H9 (cell line): ENCODE results near the gene MAP2. TPM values are rescaled to one million over a fixed set of nuclear protein-coding genes. Genes with fewer than 3 reads are reported as not detected.

Experiments used
- DNase-seq: peaks from one replicate; pipeline ENCODE4 v3.0.0-alpha.2; 2017
- H2AFZ ChIP-seq: one replicate; pipeline ENCODE4 v1.6.1; 2013; ENCODE audit warnings: mild to moderate bottlenecking, low read length, control low read depth, moderate library complexity
- H2AK5ac ChIP-seq: 2 replicates; pipeline ENCODE4 v1.6.1; 2013; ENCODE audit warnings: low read length, control low read depth, mixed read lengths; ENCODE audit not compliant: insufficient read length
- H2BK120ac ChIP-seq: one replicate; pipeline ENCODE4 v1.6.1; 2013; ENCODE audit warnings: low read depth, mild to moderate bottlenecking, low read length, control low read depth, inconsistent platforms; ENCODE audit not compliant: poor library complexity, severe bottlenecking
- H2BK12ac ChIP-seq: 2 replicates; pipeline ENCODE4 v1.6.1; 2013; ENCODE audit warnings: low read length, control low read depth, mixed read lengths, low read depth; ENCODE audit not compliant: insufficient read length
- H2BK15ac ChIP-seq: 2 replicates; pipeline ENCODE4 v1.6.1; 2013; ENCODE audit warnings: low read depth, low read length, control low read depth
- H2BK20ac ChIP-seq: one replicate; pipeline ENCODE4 v1.6.1; 2013; ENCODE audit warnings: low read depth, mild to moderate bottlenecking, low read length, control low read depth, inconsistent platforms; ENCODE audit not compliant: poor library complexity, severe bottlenecking
- H2BK5ac ChIP-seq: 2 replicates; pipeline ENCODE4 v1.6.1; 2013; ENCODE audit warnings: low read length, control low read depth, mixed read lengths; ENCODE audit not compliant: insufficient read length
- H3K14ac ChIP-seq: 2 replicates; pipeline ENCODE4 v1.6.1; 2013; ENCODE audit warnings: low read length, control low read depth; ENCODE audit not compliant: insufficient read depth
- H3K18ac ChIP-seq: 2 replicates; pipeline ENCODE4 v1.6.1; 2013; ENCODE audit warnings: low read depth, mild to moderate bottlenecking, mixed read lengths, low read length, control low read depth; ENCODE audit not compliant: insufficient read length
- H3K23ac ChIP-seq: 2 replicates; pipeline ENCODE4 v1.6.1; 2013; ENCODE audit warnings: low read length, control low read depth, mixed read lengths, low read depth; ENCODE audit not compliant: insufficient read length
- H3K23me2 ChIP-seq: 2 replicates; pipeline ENCODE4 v1.6.1; 2013; ENCODE audit warnings: low read depth, mild to moderate bottlenecking, mixed read lengths, low read length, control low read depth; ENCODE audit not compliant: insufficient read length, poor library complexity, severe bottlenecking
- H3K27ac ChIP-seq: 2 replicates; pipeline ENCODE4 v1.5.1; 2013; ENCODE audit warnings: low read length, control low read depth, mixed read lengths, low read depth; ENCODE audit not compliant: insufficient read length
- H3K27me3 ChIP-seq: 2 replicates; pipeline ENCODE4 v1.6.1; 2013; ENCODE audit warnings: low read length, control low read depth, inconsistent platforms; ENCODE audit not compliant: insufficient read depth
- H3K4ac ChIP-seq: 2 replicates; pipeline ENCODE4 v1.6.1; 2013; ENCODE audit warnings: low read depth, mild to moderate bottlenecking, control low read depth, inconsistent platforms, low read length, moderate library complexity
- H3K4me1 ChIP-seq: 2 replicates; pipeline ENCODE4 v1.6.1; 2013; ENCODE audit warnings: low read length, control low read depth, inconsistent platforms; ENCODE audit not compliant: insufficient read depth
- H3K4me2 ChIP-seq: 2 replicates; pipeline ENCODE4 v1.6.1; 2013; ENCODE audit warnings: low read length, control low read depth, mixed read lengths; ENCODE audit not compliant: insufficient read length, insufficient read depth
- H3K56ac ChIP-seq: 2 replicates; pipeline ENCODE4 v1.6.1; 2013; ENCODE audit warnings: low read depth, mild to moderate bottlenecking, mixed read lengths, low read length, control low read depth; ENCODE audit not compliant: insufficient read length
- H3K79me1 ChIP-seq: 2 replicates; pipeline ENCODE4 v1.6.1; 2013; ENCODE audit warnings: low read depth, mild to moderate bottlenecking, moderate library complexity, low read length, control low read depth, inconsistent platforms; ENCODE audit not compliant: insufficient read depth, poor library complexity, severe bottlenecking
- H3K79me2 ChIP-seq: 2 replicates; pipeline ENCODE4 v1.6.1; 2013; ENCODE audit warnings: low read length, control low read depth, inconsistent platforms; ENCODE audit not compliant: insufficient read depth
- H3K9ac ChIP-seq: 2 replicates; pipeline ENCODE4 v1.6.1; 2013; ENCODE audit warnings: low read length, control low read depth, mixed read lengths; ENCODE audit not compliant: insufficient read length; ENCODE audit errors: extremely low read depth
- H3K9me3 ChIP-seq: one replicate; pipeline ENCODE4 v1.6.1; 2013; ENCODE audit warnings: low read depth, low read length, inconsistent platforms; ENCODE audit not compliant: control insufficient read depth
- H3T11ph ChIP-seq: one replicate; pipeline ENCODE4 v1.6.1; 2013; ENCODE audit warnings: mild to moderate bottlenecking, low read length, control low read depth, inconsistent platforms
- H4K20me1 ChIP-seq: one replicate; pipeline ENCODE4 v1.6.1; 2013; ENCODE audit not compliant: control insufficient read depth, insufficient read length, insufficient read depth
- H4K5ac ChIP-seq: 2 replicates; pipeline ENCODE4 v1.6.1; 2013; ENCODE audit warnings: low read depth, mild to moderate bottlenecking, mixed read lengths, low read length, control low read depth; ENCODE audit not compliant: insufficient read length
- H4K8ac ChIP-seq: replicated peaks from 2 replicates; pipeline ENCODE4 v1.6.1; 2013; ENCODE audit warnings: low read length, control low read depth, mixed read lengths, low read depth; ENCODE audit not compliant: insufficient read length
- H4K91ac ChIP-seq: 2 replicates; pipeline ENCODE4 v1.6.1; 2013; ENCODE audit warnings: low read depth, mild to moderate bottlenecking, moderate library complexity, mixed read lengths, low read length, control low read depth; ENCODE audit not compliant: insufficient read length
- H3K27ac Mint-ChIP-seq, 3 experiments: 2 replicates in 2 of 3; 3 replicates in 1 of 3; pipeline ENCODE4 v1.8.0; 2020 to 2021; ENCODE audit warnings: mixed read lengths in 3 of 3, mild to moderate bottlenecking in 1 of 3, moderate library complexity in 1 of 3
- H3K27me3 Mint-ChIP-seq: 2 replicates; pipeline ENCODE4 v1.8.0; 2021; ENCODE audit warnings: low read depth, mild to moderate bottlenecking, moderate library complexity, mixed read lengths
- H3K36me3 Mint-ChIP-seq, 3 experiments: 2 replicates in 2 of 3; 3 replicates in 1 of 3; pipeline ENCODE4 v1.8.0; 2020 to 2021; ENCODE audit warnings: low read depth in 3 of 3, mixed read lengths in 3 of 3; ENCODE audit not compliant: insufficient read depth in 1 of 3
- H3K4me1 Mint-ChIP-seq, 2 experiments: 2 replicates each; pipeline ENCODE4 v1.8.0; 2020; ENCODE audit warnings: mixed read lengths in 2 of 2
- H3K4me3 Mint-ChIP-seq, 2 experiments: 2 replicates in 1 of 2; 3 replicates in 1 of 2; pipeline ENCODE4 v1.8.0; 2020 to 2021; ENCODE audit warnings: mild to moderate bottlenecking in 2 of 2, mixed read lengths in 2 of 2, moderate library complexity in 1 of 2
- H3K9me3 Mint-ChIP-seq, 2 experiments: 2 replicates in 1 of 2; 3 replicates in 1 of 2; pipeline ENCODE4 v1.8.0; 2020; ENCODE audit warnings: mild to moderate bottlenecking in 2 of 2, mixed read lengths in 2 of 2, moderate library complexity in 1 of 2
- CTCF ChIP-seq: fragments of 200-600 bp; sonication (generic); conservative IDR thresholded peaks from 3 replicates; pipeline ENCODE4 v1.8.0; 2021; ENCODE audit warnings: antibody characterized with exemption, mild to moderate bottlenecking
- WGBS: extraction: QIAGEN DNeasy Blood & Tissue Kit; methylation state at CpG from one replicate; pipeline ENCODE4 v1.1.7; 2013; ENCODE audit warnings: missing lambda C conversion rate, low lambda C conversion rate, mixed read lengths; ENCODE audit not compliant: insufficient read length; ENCODE audit errors: extremely low coverage; 5-methylcytosine and 5-hydroxymethylcytosine counted together
- long read RNA-seq: library from polyadenylated mRNA; unstranded; transcript quantifications from one replicate; pipeline ENCODE4 v2.0.0, GENCODE V29; 2020
- total RNA-seq: library from RNA; stranded (reverse); gene quantifications from 2 replicates; pipeline ENCODE4 v1.2.1, GENCODE V29; 2021

MAP2 gene
- total RNA-seq: 0.87 and 1.3 TPM in 2 replicates
- long read RNA-seq, partial matches to known transcripts: 0 of 3 reads
- long read RNA-seq, other reads (novel, unspliced or antisense): 3 of 3 reads

DNA sequence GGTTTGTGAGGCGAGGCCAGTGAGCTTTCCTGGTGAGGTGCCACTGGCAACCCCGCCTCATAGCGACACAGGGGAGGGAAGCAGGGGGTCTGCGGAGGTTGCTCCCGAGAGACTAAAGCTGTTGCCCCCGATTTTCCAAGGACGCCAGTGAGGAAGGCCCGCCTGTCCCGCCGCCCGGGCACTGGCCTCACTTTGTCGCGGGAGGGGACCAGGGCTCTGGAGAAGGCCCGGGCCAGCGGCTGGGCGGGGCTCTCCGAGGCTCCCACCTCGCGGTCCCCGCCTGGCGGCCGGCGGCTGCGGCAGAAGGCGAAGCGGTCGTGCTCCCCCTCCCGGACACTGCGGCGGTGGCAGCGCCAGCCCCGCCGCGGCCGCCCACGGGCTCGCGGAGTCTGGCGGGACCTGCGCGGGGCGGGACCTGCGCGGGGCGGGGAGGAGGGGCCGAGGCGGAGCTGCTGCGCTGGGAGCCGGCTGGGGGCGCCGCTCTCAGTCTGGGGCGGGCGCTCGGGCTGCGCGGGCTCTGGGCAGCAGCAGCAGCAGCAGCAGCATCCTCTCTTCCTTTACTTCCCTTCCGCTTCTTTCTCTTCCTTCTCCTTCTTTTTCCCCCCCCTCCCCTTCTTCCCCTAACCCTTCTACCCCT, at the start of gene MAP2:
Gene MAP2 (plus strand): TSS at position 486 of the 637 bp plus-strand sequence. CDS start 229,124 bp downstream, outside the sequence.
- Histone ChIP-seq H2BK5ac (no peak within 1 kb of the TSS), H2BK120ac (no peak within 1 kb of the TSS), H2BK12ac (no peak within 1 kb of the TSS), H3K56ac (no peak within 1 kb of the TSS), H4K5ac (no peak within 1 kb of the TSS), H2AFZ (no peak within 1 kb of the TSS), H3K23me2 (peaks cover 14% of the 10 kb centered on the region), H4K8ac (no peak within 1 kb of the TSS), H3K9me3 (no peaks in the 10 kb centered on the region), H2BK20ac (no peak within 1 kb of the TSS), H2BK15ac (no peak within 1 kb of the TSS), H2AK5ac (no peak within 1 kb of the TSS), H4K20me1 (no peaks in the 10 kb centered on the region), H4K91ac (no peak within 1 kb of the TSS), H3K18ac (peak within 1 kb of the TSS; percentile 44), H3K23ac (no peak within 1 kb of the TSS), H3K9ac (peak within 1 kb of the TSS; percentile 35), H3K79me2 (no peaks in the 10 kb centered on the region), H3K4me2 (peak within 1 kb of the TSS; percentile 91), H3K27ac (no peak within 1 kb of the TSS), H3K4ac (no peak within 1 kb of the TSS), H3K27me3 (peaks cover 3% of the 10 kb centered on the region; the same call in 1 of the 2 replicates), H3K14ac (peak within 1 kb of the TSS; percentile 66; the same call in 1 of the 2 replicates), H3K79me1 (no peaks in the 10 kb centered on the region), H3K4me1 (0 out of 2 replicates have a peak, but pooled peaks cover 3% of the 10 kb centered on the region), H3T11ph (no peak within 1 kb of the TSS)
- peaks cover 27 to 43% of the 10 kb centered on the region in 2 experiments for H3K4me1 Mint-ChIP-seq
- peak; percentile 87 for DNase-seq
- WGBS: no CpG with 5 or more reads among the region's 57 CpGs
- H3K27me3 Mint-ChIP-seq: peaks cover 47% of the 10 kb centered on the region
- H3K4me3 Mint-ChIP-seq: peak within 1 kb of the TSS; percentile 77 to 90
- H3K9me3 Mint-ChIP-seq: no peaks in the 10 kb centered on the region; a peak in 1 of 5 replicates
- TF ChIP-seq CTCF: peak; percentile 86
- peak within 1 kb of the TSS in 2 of 3 experiments; percentile 11 to 41; a peak in 4 of 7 replicates for H3K27ac Mint-ChIP-seq
- H3K36me3 Mint-ChIP-seq: no peaks in the 10 kb centered on the region; a peak in 1 of 7 replicates
